Keratinocyte (primary cell): ENCODE data around the gene ZNF587B. TPM values are rescaled to one million over a fixed set of nuclear protein-coding genes. Genes with fewer than 3 reads are reported as not detected.

Experiments
- DNase-seq: peaks from one replicate; pipeline ENCODE4 v3.0.0-alpha.2; 2011; ENCODE audit warnings: low read depth, missing footprints, low spot score
- FAIRE-seq: peaks from 2 replicates; lab custom pipeline; 2011; peaks lifted over from hg19 to GRCh38; lab: Jason Lieb, UNC
- H2AFZ ChIP-seq: 2 replicates; pipeline ENCODE4 v1.6.0; 2012; ENCODE audit warnings: low read length, control low read depth, inconsistent platforms; ENCODE audit not compliant: control insufficient read depth
- H3K27ac ChIP-seq: 2 replicates; pipeline ENCODE4 v1.5.1; 2011; ENCODE audit warnings: low read length; ENCODE audit not compliant: control insufficient read depth, insufficient read depth
- H3K27me3 ChIP-seq: 3 replicates; pipeline ENCODE4 v1.6.0; 2011; ENCODE audit warnings: low read length; ENCODE audit not compliant: control insufficient read depth, insufficient read depth; ENCODE audit errors: extremely low read depth
- H3K36me3 ChIP-seq, 2 experiments: 2 replicates in 1 of 2; 3 replicates in 1 of 2; pipeline ENCODE4 v1.5.1; 2011; ENCODE audit warnings: low read length in 2 of 2, mild to moderate bottlenecking in 1 of 2; ENCODE audit not compliant: control insufficient read depth in 2 of 2, insufficient read depth in 2 of 2; ENCODE audit errors: extremely low read depth in 1 of 2
- H3K4me1 ChIP-seq: 3 replicates; pipeline ENCODE4 v1.5.1; 2011; ENCODE audit warnings: low read length; ENCODE audit not compliant: control insufficient read depth, insufficient read depth; ENCODE audit errors: extremely low read depth
- H3K4me2 ChIP-seq: 3 replicates; pipeline ENCODE4 v1.6.0; 2011; ENCODE audit warnings: low read depth, low read length; ENCODE audit not compliant: control insufficient read depth, insufficient read depth; ENCODE audit errors: extremely low read depth
- H3K4me3 ChIP-seq, 3 experiments: fragments of 200-600 bp in 1 of 3; sonication (generic) in 1 of 3; 2 replicates in 2 of 3; 3 replicates in 1 of 3; pipeline ENCODE4 v1.5.1; 2011 to 2016; ENCODE audit warnings: low read length in 3 of 3, mild to moderate bottlenecking in 3 of 3, control low read depth in 2 of 3, inconsistent platforms in 1 of 3, low read depth in 1 of 3, mixed read lengths in 1 of 3, mixed run types in 1 of 3, moderate library complexity in 1 of 3; ENCODE audit not compliant: control insufficient read depth in 2 of 3, insufficient read depth in 2 of 3; ENCODE audit errors: extremely low read depth in 1 of 3
- H3K79me2 ChIP-seq: 2 replicates; pipeline ENCODE4 v1.6.0; 2012; ENCODE audit warnings: low read length; ENCODE audit not compliant: control insufficient read depth, insufficient read depth
- H3K9ac ChIP-seq: 3 replicates; pipeline ENCODE4 v1.6.0; 2011; ENCODE audit warnings: low read length; ENCODE audit not compliant: control insufficient read depth, insufficient read depth; ENCODE audit errors: extremely low read depth
- H3K9me1 ChIP-seq: 3 replicates; pipeline ENCODE4 v1.6.0; 2011; ENCODE audit warnings: low read length; ENCODE audit not compliant: control insufficient read depth, insufficient read depth; ENCODE audit errors: extremely low read depth
- H3K9me3 ChIP-seq: 2 replicates; pipeline ENCODE4 v1.5.1; 2012; ENCODE audit warnings: low read depth, low read length; ENCODE audit not compliant: control insufficient read depth
- H4K20me1 ChIP-seq: 3 replicates; pipeline ENCODE4 v1.6.0; 2011; ENCODE audit warnings: low read length; ENCODE audit not compliant: control insufficient read depth, insufficient read depth; ENCODE audit errors: extremely low read depth
- EZH2 ChIP-seq: IDR thresholded peaks from one replicate; pipeline ENCODE4 v1.6.1; 2012; ENCODE audit warnings: inconsistent platforms, mild to moderate bottlenecking, low read length, moderate library complexity
- dilution Hi-C: fragments of 300-500 bp; cut with MboI; formaldehyde crosslinking; loops from one replicate; pipeline ENCODE4 v1.7.0; 2020; ENCODE audit warnings: low sequenced_read_pairs; ENCODE audit not compliant: extremely low pct_ligation_motif_present
- polyA plus RNA-seq, 5 experiments: library from polyadenylated mRNA; depleted of rRNA in 3 of 5; stranded (reverse) in 3 of 5; stranded (forward) in 1 of 5; unstranded in 1 of 5; fragments of >200 nt; gene quantifications; 1 replicate in 1 of 5; 2 replicates in 3 of 5; 3 replicates in 1 of 5; pipeline versions ENCODE4 v1.2.1 to v1.2.3, GENCODE V29; 2011 to 2012; ENCODE audit warnings: missing spikeins in 2 of 5, low read depth in 1 of 5, low replicate concordance in 1 of 5
- TF ChIP-seq, protein P1 (sequence below), 3 experiments: IDR thresholded peaks in 1 of 3; conservative IDR thresholded peaks in 1 of 3; optimal IDR thresholded peaks in 1 of 3; 2 replicates in 2 of 3; 3 replicates in 1 of 3; pipeline versions ENCODE3 to v1.5.1; 2011; ENCODE audit warnings: low read length in 3 of 3, mild to moderate bottlenecking in 3 of 3, moderate library complexity in 2 of 3, control low read depth in 1 of 3, inconsistent platforms in 1 of 3; ENCODE audit not compliant: insufficient read depth in 2 of 3; ENCODE audit errors: extremely low read depth in 1 of 3

Gene ZNF587B
- polyA plus RNA-seq, 1 donor (not counting 4 experiments of a cell fraction or from before 2014, with no cell fraction given): 12.8 TPM

GRCh38 chr19:57802269-57802668 lies 27.8 kb upstream of the ZNF587B start:
- FAIRE-seq (no peak), DNase-seq (no peak)
- Histone ChIP-seq H3K4me2 (peak overlapping the region; percentile 67), H2AFZ (no peak overlapping the region), H3K36me3 (peaks cover 0 to 9% of the 10 kb centered on the region in 2 experiments), H3K79me2 (peaks cover 24% of the 10 kb centered on the region), H3K9me3 (no peaks in the 10 kb centered on the region), H3K4me1 (peaks cover 52% of the 10 kb centered on the region), H3K4me3 (peak overlapping the region in 1 of 3 experiments; percentile 20), H4K20me1 (no peaks in the 10 kb centered on the region), H3K27ac (peak overlapping the region; percentile 84), H3K9me1 (no peaks in the 10 kb centered on the region), H3K9ac (peak overlapping the region; percentile 41), H3K27me3 (no peaks in the 10 kb centered on the region)
- TF ChIP-seq, protein P1, sequence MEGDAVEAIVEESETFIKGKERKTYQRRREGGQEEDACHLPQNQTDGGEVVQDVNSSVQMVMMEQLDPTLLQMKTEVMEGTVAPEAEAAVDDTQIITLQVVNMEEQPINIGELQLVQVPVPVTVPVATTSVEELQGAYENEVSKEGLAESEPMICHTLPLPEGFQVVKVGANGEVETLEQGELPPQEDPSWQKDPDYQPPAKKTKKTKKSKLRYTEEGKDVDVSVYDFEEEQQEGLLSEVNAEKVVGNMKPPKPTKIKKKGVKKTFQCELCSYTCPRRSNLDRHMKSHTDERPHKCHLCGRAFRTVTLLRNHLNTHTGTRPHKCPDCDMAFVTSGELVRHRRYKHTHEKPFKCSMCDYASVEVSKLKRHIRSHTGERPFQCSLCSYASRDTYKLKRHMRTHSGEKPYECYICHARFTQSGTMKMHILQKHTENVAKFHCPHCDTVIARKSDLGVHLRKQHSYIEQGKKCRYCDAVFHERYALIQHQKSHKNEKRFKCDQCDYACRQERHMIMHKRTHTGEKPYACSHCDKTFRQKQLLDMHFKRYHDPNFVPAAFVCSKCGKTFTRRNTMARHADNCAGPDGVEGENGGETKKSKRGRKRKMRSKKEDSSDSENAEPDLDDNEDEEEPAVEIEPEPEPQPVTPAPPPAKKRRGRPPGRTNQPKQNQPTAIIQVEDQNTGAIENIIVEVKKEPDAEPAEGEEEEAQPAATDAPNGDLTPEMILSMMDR (optimal IDR thresholded peaks at IDR 0.05 in 1 of 3, IDR thresholded peaks at IDR 0.05 in 1 of 3, conservative IDR thresholded peaks at IDR 0.05 in 1 of 3; ENCODE audit: extremely low read depth in 1 of 3, insufficient read depth in 2 of 3, low read length in 3 of 3): peak in 1 of 3 experiments; percentile 12
- TF ChIP-seq EZH2: no peak
- dilution Hi-C loops: no loop called here

GRCh38 chr19:57803265-57803593 lies 26.9 kb upstream of the ZNF587B start:
- peaks cover 27% of the 10 kb centered on the region for H3K79me2 ChIP-seq
- no peaks in the 10 kb centered on the region for H3K9me3 ChIP-seq
- H3K36me3 ChIP-seq: peaks cover 2 to 11% of the 10 kb centered on the region in 2 experiments
- H3K27me3 ChIP-seq: no peaks in the 10 kb centered on the region
- peaks cover 52% of the 10 kb centered on the region for H3K4me1 ChIP-seq
- TF ChIP-seq EZH2: no peak
- TF ChIP-seq, protein P1 (optimal IDR thresholded peaks at IDR 0.05 in 1 of 3, IDR thresholded peaks at IDR 0.05 in 1 of 3, conservative IDR thresholded peaks at IDR 0.05 in 1 of 3; ENCODE audit: extremely low read depth in 1 of 3, insufficient read depth in 2 of 3, low read length in 3 of 3): no peak
- no peaks in the 10 kb centered on the region for H4K20me1 ChIP-seq
- no peak overlapping the region for H2AFZ ChIP-seq
- peak overlapping the region; percentile 94 for H3K4me2 ChIP-seq
- peak overlapping the region; percentile 92 for H3K9ac ChIP-seq
- no peaks in the 10 kb centered on the region for H3K9me1 ChIP-seq
- dilution Hi-C loops: no loop called here
- peak overlapping the region; percentile 46 to 95 (median 89) for H3K4me3 ChIP-seq
- no peak for DNase-seq
- FAIRE-seq: no peak
- H3K27ac ChIP-seq: peak overlapping the region; percentile 94
